ENCODE results near the gene ARHGAP1. TPM values are rescaled to one million over a fixed set of nuclear protein-coding genes. Genes with fewer than 3 reads are reported as not detected.
A peak's percentile ranks its signal among the peaks of the same experiment; 100 is the strongest.

ARHGAP1 gene
- total and polyA plus RNA-seq, 9 of the 15 experiments (the other 6 are each of a cell fraction or from before 2014, with no cell fraction given) = 3.6 to 30.4 (median 8.2) TPM

GRCh38 chr11:46705070-46705688 is 4.8 kb upstream of the ARHGAP1 start:
- H3K9me1 ChIP-seq (ENCODE audit: control insufficient read depth, insufficient read depth, low read length) = no peaks in the 10 kb centered on the region
- H2AFZ ChIP-seq (ENCODE audit: low read depth, low read length) = no peak overlapping the region
- H3K36me3 ChIP-seq (ENCODE audit: control insufficient read depth, insufficient read depth, low read length) = peaks cover 56% of the 10 kb centered on the region
- no peak overlapping the region for H3K4me2 ChIP-seq (ENCODE audit: insufficient read depth, low read length)
- ChIA-PET POLR2A (interaction anchor here (0.8 to 1.2 kb wide), 4 partner anchors 9 to 32 kb away, joined by 3 read pairs; no protein-coding TSS in a partner anchor), CTCF (ENCODE audit: low intra/inter-chr PET ratio) (no interaction called here)
- peak overlapping the region in 1 of 2 experiments; percentile 52; a peak in 1 of 4 replicates for H3K9ac ChIP-seq (ENCODE audit: insufficient read depth in 1 of 2, low read depth in 2 of 2, low read length in 2 of 2)
- DNase-seq (ENCODE audit: extremely low read depth in 1 of 4, low spot score in 3 of 4) (no peak), FAIRE-seq (no peak), ATAC-seq (no peak)
- 99% methylated on average over 22 of the region's 31 CpGs for WGBS (ENCODE audit: insufficient coverage, low coverage, missing lambda C conversion rate)
- TF ChIP-seq RFX7 (CRISPR knock-in tag; IDR thresholded peaks at IDR 0.05) (no peak), POLR2G (IDR thresholded peaks at IDR 0.05; ENCODE audit: low read depth, low read length) (peak; percentile 46; the same call in 1 of the 2 replicates), RBFOX2 (IDR thresholded peaks at IDR 0.05; ENCODE audit: low read depth, low read length) (peak; percentile 58), TRIM25 (IDR thresholded peaks at IDR 0.05; ENCODE audit: borderline replicate concordance) (no peak)
- H3K4me3 ChIP-seq = no peak overlapping the region
- intact Hi-C loops (cut with micrococcal nuclease) (no loop called here), in situ Hi-C loops (cut with MboI) (no loop called here)
- H3K27ac ChIP-seq (ENCODE audit: extremely low read depth, low read depth, low read length) = no peak overlapping the region
- peaks cover 0 to 7% of the 10 kb centered on the region in 2 experiments; a peak in 3 of 5 replicates for H3K4me1 ChIP-seq (replicated peaks in 1 of 2; ENCODE audit: control insufficient read depth in 2 of 2, insufficient read depth in 2 of 2, low read length in 2 of 2)
- no peaks in the 10 kb centered on the region for H3K27me3 ChIP-seq (ENCODE audit: control insufficient read depth in 2 of 2, insufficient read depth in 2 of 2, low read length in 2 of 2)
- no peaks in the 10 kb centered on the region for H4K20me1 ChIP-seq (replicated peaks; ENCODE audit: control insufficient read depth, insufficient read depth, low read length)
- H3K9me3 ChIP-seq (replicated peaks; ENCODE audit: control insufficient read depth, insufficient read depth, low read depth, low read length) = no peaks in the 10 kb centered on the region
- H3K79me2 ChIP-seq (ENCODE audit: control insufficient read depth, insufficient read depth, low read length) = peaks cover 26% of the 10 kb centered on the region
- no TSS peak for BruUV-seq (replicated peaks)
